Left cardiac atrium (tissue), 4 donors: ENCODE results near the gene ZCCHC14. TPM values are rescaled to one million over a fixed set of nuclear protein-coding genes. Genes with fewer than 3 reads are reported as not detected.
"Not testable (repeated sequence)": the region's sequence is repeated elsewhere in the genome, so short reads cannot be mapped to it uniquely, and the experiment has no call there.

Source experiments
- ATAC-seq, 2 donors: fragments of 200-7000 bp; cut with Tn5 transposase; one replicate each; pipeline ENCODE4 v1.9.1; 2020; ENCODE audit warnings: mild to moderate bottlenecking in 2 of 2, moderate library complexity in 2 of 2
- DNase-seq: peaks from one replicate; pipeline ENCODE4 v3.0.0-alpha.2; 2020
- intact Hi-C, 2 donors: fragments of 100-400 bp; cut with DNase I; formaldehyde crosslinking; loops; one replicate each; pipeline versions ENCODE4 v1.14.1 to v1.15.1; 2022 to 2023
- total RNA-seq, 2 donors: library from RNA; stranded (reverse); fragmentation: NEBNext Ultra II Directional; extraction: Animal tissue kit (Norgen Biotek cat#: 25700); gene quantifications; one replicate each; pipeline ENCODE4 v1.2.1, GENCODE V29; 2021
- donor health status: DM: no; HTN: yes; CAD: no.
- donor health status: DM: no; HTN: yes; CAD: no; lungs with severe emphysema.
- donor health status: DM: yes; HTN: yes; CAD: no.
- donor health status: Dilated cardiomyopathy.

The ZCCHC14 gene
- total RNA-seq, 2 donors from 2014 or later = 14.4 to 14.9 TPM

- intact Hi-C loops = no loop called here
- DNase-seq (no peak), ATAC-seq (no peak)
Measured at GRCh38 chr16:87486713-87487247, 6.0 kb downstream of the ZCCHC14 start.

- intact Hi-C loops = no loop called here
- no peak for DNase-seq
- no peak for ATAC-seq
Measured at GRCh38 chr16:87486282-87486681, 6.5 kb downstream of the ZCCHC14 start.

GRCh38 chr16:87485792-87486191 lies 7.0 kb downstream of the ZCCHC14 start:
- intact Hi-C loops, DNase-seq, ATAC-seq: not testable (repeated sequence)

GRCh38 chr16:87484487-87485331 lies 8.1 kb downstream of the ZCCHC14 start:
- peak in 1 of 2 donors; percentile 21 for ATAC-seq
- intact Hi-C loops = no loop called here

GRCh38 chr16:87483481-87483880 lies 9.3 kb downstream of the ZCCHC14 start:
- DNase-seq = no peak
- no peak for ATAC-seq
- intact Hi-C loops = no loop called here

More at GRCh38 chr16:87484487-87485331, 8.1 kb downstream of the ZCCHC14 start:
- DNase-seq = no peak

GRCh38 chr16:87482670-87483069 lies 10.2 kb downstream of the ZCCHC14 start:
- DNase-seq, intact Hi-C loops: not testable (repeated sequence)

GRCh38 chr16:87482266-87482665 lies 10.6 kb downstream of the ZCCHC14 start:
- ATAC-seq = no peak
- intact Hi-C loops = no loop called here
- no peak for DNase-seq

More at GRCh38 chr16:87482670-87483069, 10.2 kb downstream of the ZCCHC14 start:
- not testable (repeated sequence) for ATAC-seq

GRCh38 chr16:87481711-87482110 lies 11.1 kb downstream of the ZCCHC14 start:
- ATAC-seq, intact Hi-C loops, DNase-seq: not testable (repeated sequence)

GRCh38 chr16:87477209-87477981 lies 15.4 kb downstream of the ZCCHC14 start:
- peak; percentile 90 to 94 for ATAC-seq
- intact Hi-C loops = not testable (repeated sequence)
- peak; percentile 69 for DNase-seq

- ATAC-seq (no peak), DNase-seq (no peak)
- intact Hi-C loops = no loop called here
Measured at GRCh38 chr16:87474566-87474996, 18.2 kb downstream of the ZCCHC14 start.

GRCh38 chr16:87474017-87474416 lies 18.8 kb downstream of the ZCCHC14 start:
- ATAC-seq = no peak
- intact Hi-C loops = no loop called here
- DNase-seq = no peak

- ATAC-seq (no peak), DNase-seq (no peak)
- intact Hi-C loops = no loop called here
Measured at GRCh38 chr16:87472935-87473334, 19.9 kb downstream of the ZCCHC14 start.

GRCh38 chr16:87472142-87472778 lies 20.6 kb downstream of the ZCCHC14 start:
- ATAC-seq = no peak
- no peak for DNase-seq
- intact Hi-C loops = no loop called here

- intact Hi-C loops = no loop called here
- no peak for DNase-seq
- ATAC-seq = peak; percentile 35 to 39
Measured at GRCh38 chr16:87471278-87472141, 21.3 kb downstream of the ZCCHC14 start.

GRCh38 chr16:87470332-87470731 lies 22.5 kb downstream of the ZCCHC14 start:
- DNase-seq (no peak), ATAC-seq (no peak)
- intact Hi-C loops = no loop called here

- intact Hi-C loops = loop anchor here in 1 of 2 donors (1.0 kb wide), 1 partner anchor 20 kb away; no protein-coding TSS in a partner anchor
- DNase-seq (no peak), ATAC-seq (no peak)
Measured at GRCh38 chr16:87469169-87469568, 23.7 kb downstream of the ZCCHC14 start.

- ATAC-seq (no peak), DNase-seq (no peak)
- intact Hi-C loops = no loop called here
Measured at GRCh38 chr16:87468550-87468949, 24.3 kb downstream of the ZCCHC14 start.

GRCh38 chr16:87466975-87467501 lies 25.8 kb downstream of the ZCCHC14 start:
- no peak for ATAC-seq

More at GRCh38 chr16:87466975-87467501, 25.8 kb downstream of the ZCCHC14 start:
- intact Hi-C loops = no loop called here
- DNase-seq = no peak
